K562 (cell line): ENCODE measurements around the gene CHAD. TPM values are rescaled to one million over a fixed set of nuclear protein-coding genes. Genes with fewer than 3 reads are reported as not detected.

Source experiments
- ATAC-seq: fragments of 200-7000 bp; cut with Tn5 transposase; 3 replicates; pipeline ENCODE4 v1.9.1; 2020; ENCODE audit warnings: moderate library complexity
- BruUV-seq: library from RNA; stranded (reverse); fragments of 400-500 nt; replicated peaks from 2 replicates; lab custom pipeline; 2021; lab: Mats Ljungman, UMichigan
- CTCF ChIA-PET: fragments of 300-600 bp; formaldehyde crosslinking; extraction: SDS; loops from one replicate; lab custom pipeline; 2021; ENCODE audit warnings: low intra/inter-chr PET ratio; lab: Yijun Ruan, JAX
- POLR2A ChIA-PET: fragments of 300-600, 350-650 bp; sonication (Branson Sonifier 250); formaldehyde crosslinking; extraction: SDS; loops from one replicate; lab custom pipeline; 2021; ENCODE audit warnings: antibody characterized with exemption, inconsistent platforms; lab: Yijun Ruan, JAX
- DNase-seq, 4 experiments: peaks; one replicate each; pipeline versions ENCODE4 v3.0.0 to v3.0.0-alpha.2; 2011 to 2018; ENCODE audit warnings: low spot score in 3 of 4, mixed read lengths in 3 of 4; ENCODE audit errors: extremely low read depth in 1 of 4
- FAIRE-seq: peaks from 2 replicates; lab custom pipeline; 2011; peaks lifted over from hg19 to GRCh38; lab: Jason Lieb, UNC
- H2AFZ ChIP-seq: 2 replicates; pipeline ENCODE4 v1.6.0; 2011; ENCODE audit warnings: low read depth, low read length, control low read depth, inconsistent platforms
- H3K27ac ChIP-seq: fragments of 200-600 bp; 3 replicates; pipeline ENCODE4 v1.8.0; 2011; ENCODE audit warnings: low read depth, mild to moderate bottlenecking, control low read depth, inconsistent platforms, low read length, moderate library complexity, mixed read lengths; ENCODE audit errors: extremely low read depth
- H3K27me3 ChIP-seq, 2 experiments: fragments of 300-600 bp in 1 of 2; 2 replicates in 1 of 2; 3 replicates in 1 of 2; pipeline versions ENCODE4 v1.6.0 to v1.8.0; 2011; ENCODE audit warnings: inconsistent platforms in 2 of 2, low read length in 2 of 2, mild to moderate bottlenecking in 1 of 2, mixed read lengths in 1 of 2, moderate library complexity in 1 of 2; ENCODE audit not compliant: control insufficient read depth in 2 of 2, insufficient read depth in 2 of 2
- H3K36me3 ChIP-seq: fragments of 300-600 bp; 3 replicates; pipeline ENCODE4 v1.8.0; 2011; ENCODE audit warnings: mild to moderate bottlenecking, low read length, inconsistent platforms; ENCODE audit not compliant: control insufficient read depth, insufficient read depth
- H3K4me1 ChIP-seq, 2 experiments: fragments of 200-600 bp in 1 of 2; replicated peaks in 1 of 2; 2 replicates in 1 of 2; 3 replicates in 1 of 2; pipeline versions ENCODE4 v1.5.1 to v1.8.0; 2011; ENCODE audit warnings: inconsistent platforms in 2 of 2, low read length in 2 of 2, mild to moderate bottlenecking in 1 of 2, mixed read lengths in 1 of 2, moderate library complexity in 1 of 2; ENCODE audit not compliant: control insufficient read depth in 2 of 2, insufficient read depth in 2 of 2
- H3K4me2 ChIP-seq: 2 replicates; pipeline ENCODE4 v1.6.1; 2011; ENCODE audit warnings: low read length, control low read depth, inconsistent platforms, mixed read lengths; ENCODE audit not compliant: insufficient read depth
- H3K4me3 ChIP-seq: fragments of 200-600 bp; sonication (generic), shearing (Covaris generic); 2 replicates; pipeline ENCODE4 v1.5.1; 2016; ENCODE audit warnings: control low read depth, inconsistent platforms
- H3K79me2 ChIP-seq: fragments of 200-600 bp; 3 replicates; pipeline ENCODE4 v1.8.0; 2011; ENCODE audit warnings: low read length, inconsistent platforms; ENCODE audit not compliant: control insufficient read depth, insufficient read depth
- H3K9ac ChIP-seq, 2 experiments: 2 replicates each; pipeline versions ENCODE4 v1.6.0 to v1.6.1; 2011; ENCODE audit warnings: low read depth in 2 of 2, low read length in 2 of 2, control low read depth in 1 of 2, inconsistent platforms in 1 of 2, mild to moderate bottlenecking in 1 of 2, mixed read lengths in 1 of 2; ENCODE audit not compliant: insufficient read depth in 1 of 2
- H3K9me1 ChIP-seq: one replicate; pipeline ENCODE4 v1.6.0; 2011; ENCODE audit warnings: inconsistent platforms, mild to moderate bottlenecking, low read length, moderate library complexity; ENCODE audit not compliant: control insufficient read depth, insufficient read depth
- H3K9me3 ChIP-seq: replicated peaks from 2 replicates; pipeline ENCODE4 v1.5.1; 2011; ENCODE audit warnings: low read depth, low read length, inconsistent platforms; ENCODE audit not compliant: control insufficient read depth, insufficient read depth
- H4K20me1 ChIP-seq: replicated peaks from 2 replicates; pipeline ENCODE4 v1.6.1; 2011; ENCODE audit warnings: low read length, inconsistent platforms, mixed read lengths; ENCODE audit not compliant: control insufficient read depth, insufficient read depth
- BMI1 ChIP-seq: fragments of 150-350 bp; IDR thresholded peaks from 2 replicates; pipeline ENCODE4 v1.6.1; 2014; ENCODE audit warnings: low read length
- CLOCK ChIP-seq: fragments of 250-450 bp; sonication (Bioruptor Pico); IDR thresholded peaks from 2 replicates; pipeline ENCODE4 v1.4.0; 2020; ENCODE audit warnings: mild to moderate bottlenecking, moderate library complexity, borderline replicate concordance
- ESRRA ChIP-seq: fragments of 450-650 bp; IDR thresholded peaks from 2 replicates; pipeline ENCODE4 v1.6.1; 2014; ENCODE audit warnings: low read depth, mild to moderate bottlenecking, moderate library complexity, borderline replicate concordance
- HDAC1 ChIP-seq, 2 experiments: fragments of 450-650 bp; IDR thresholded peaks; 2 replicates each; pipeline ENCODE4 v1.6.1; 2016 to 2017; ENCODE audit warnings: inconsistent platforms in 1 of 2, mild to moderate bottlenecking in 1 of 2, moderate library complexity in 1 of 2
- ID3 ChIP-seq, 2 experiments: fragments of 250-450 bp in 1 of 2; fragments of 450-650 bp in 1 of 2; sonication (Bioruptor Pico) in 1 of 2; IDR thresholded peaks; 2 replicates each; pipeline versions ENCODE4 v1.6.1 to v1.8.0; 2016 to 2021; ENCODE audit warnings: mild to moderate bottlenecking in 2 of 2, moderate library complexity in 2 of 2, missing compliant biosample characterization in 1 of 2, missing genetic modification characterization in 1 of 2
- RBM34 ChIP-seq: fragments of 200-400 bp; formaldehyde crosslinking; IDR thresholded peaks from 2 replicates; pipeline ENCODE4 v1.6.1; 2018; ENCODE audit warnings: low read length, borderline replicate concordance; ENCODE audit not compliant: insufficient read depth
- RUNX1 ChIP-seq: sonication (generic); IDR thresholded peaks from 2 replicates; pipeline ENCODE4 v1.6.1; 2016; ENCODE audit warnings: antibody characterized with exemption, low read depth
- SLC30A9 ChIP-seq: fragments of 250-450 bp; sonication (Bioruptor Pico); IDR thresholded peaks from 2 replicates; pipeline ENCODE4 v1.8.0; 2022; ENCODE audit warnings: mild to moderate bottlenecking, moderate library complexity
- SRSF9 ChIP-seq: fragments of 200-400 bp; formaldehyde crosslinking; IDR thresholded peaks from 2 replicates; pipeline ENCODE4 v1.6.1; 2017; ENCODE audit warnings: low read depth, low read length, borderline replicate concordance
- ZBTB2 ChIP-seq: fragments of 450-650 bp; IDR thresholded peaks from 2 replicates; pipeline ENCODE4 v1.6.1; 2016; ENCODE audit warnings: antibody characterized with exemption
- ZBTB5 ChIP-seq: fragments of 450-650 bp; IDR thresholded peaks from 2 replicates; pipeline ENCODE4 v1.6.1; 2017; ENCODE audit warnings: antibody characterized with exemption
- ZNF274 ChIP-seq: IDR thresholded peaks from 2 replicates; pipeline ENCODE4 v1.6.1; 2011; ENCODE audit warnings: low read depth, mild to moderate bottlenecking, low read length, moderate library complexity, borderline replicate concordance
- ZNF316 ChIP-seq: fragments of 450-650 bp; IDR thresholded peaks from 2 replicates; pipeline ENCODE4 v1.6.1; 2016
- WGBS: fragments of 100-300 bp; shearing (Covaris generic); methylation state at CpG from one replicate; pipeline ENCODE4 v1.1.6; 2016; ENCODE audit warnings: low coverage, mixed read lengths; ENCODE audit not compliant: insufficient coverage; ENCODE audit errors: missing lambda C conversion rate; 5-methylcytosine and 5-hydroxymethylcytosine counted together
- in situ Hi-C: fragments of 300-500 bp; cut with MboI; formaldehyde crosslinking; loops from 4 replicates; pipeline ENCODE4 v1.15.0; 2018; ENCODE audit warnings: inconsistent platforms, mixed read lengths
- intact Hi-C: fragments of 100-400 bp; cut with micrococcal nuclease; formaldehyde crosslinking; loops from 2 replicates; pipeline ENCODE4 v1.14.2; 2022
- polyA plus RNA-seq, 8 experiments: library from polyadenylated mRNA; depleted of rRNA in 4 of 8; stranded (reverse) in 5 of 8; unstranded in 3 of 8; fragments of >200 nt; fragmentation: Nextera tagmentation in 2 of 8; fragmentation: Illumina TruSeq in 1 of 8; extraction: Ambion mirVana in 2 of 8; extraction: Trizol in 1 of 8; gene quantifications; 2 replicates each; pipeline versions ENCODE4 v1.2.1 to v1.2.3, GENCODE V29; 2011 to 2014; ENCODE audit warnings: inconsistent platforms in 1 of 8, missing spikeins in 1 of 8
- total RNA-seq, 7 experiments: library from RNA; depleted of rRNA in 6 of 7; stranded (reverse); fragments of >200 nt in 6 of 7; fragmentation: Illumina TruSeq in 2 of 7; extraction: Trizol in 2 of 7; gene quantifications; 2 replicates each; pipeline versions ENCODE4 v1.2.1 to v1.2.3, GENCODE V29; 2011 to 2021; ENCODE audit warnings: low replicate concordance in 1 of 7

The CHAD gene
- total and polyA plus RNA-seq, 9 of the 15 experiments (the other 6 are each of a cell fraction or from before 2014, with no cell fraction given) = not detected

- BruUV-seq = no TSS peak
- POLR2A ChIA-PET = interaction anchor here (0.6 kb wide), 2 partner anchors 87 to 1060 kb away, joined by 3 to 4 read pairs; no protein-coding TSS in a partner anchor
- TF ChIP-seq ID3 (CRISPR knock-in tag; IDR thresholded peaks at IDR 0.05) = no peak
- no peak for TF ChIP-seq ID3 (tag; IDR thresholded peaks at IDR 0.05)
- no peak for TF ChIP-seq ZNF274
- TF ChIP-seq ZBTB2 = no peak
- no peak for TF ChIP-seq RBM34
- no peak for TF ChIP-seq SLC30A9 (CRISPR knock-in tag)
- TF ChIP-seq HDAC1 (IDR thresholded peaks at IDR 0.05) = no peak
- no peak for TF ChIP-seq RUNX1
- no peak for TF ChIP-seq CLOCK
- no peak for TF ChIP-seq ZNF316
- TF ChIP-seq BMI1 = no peak
- no peak for TF ChIP-seq ZBTB5
- no peak for TF ChIP-seq SRSF9
- TF ChIP-seq ESRRA = no peak
These were observed 26.6 kb upstream of the CHAD start for GRCh38 chr17:50495217-50495823.

More at GRCh38 chr17:50495217-50495823, 26.6 kb upstream of the CHAD start:
- Histone ChIP-seq H3K9me3 (no peaks in the 10 kb centered on the region), H3K27me3 (no peaks in the 10 kb centered on the region; a peak in 1 of 5 replicates), H2AFZ (no peak overlapping the region), H3K4me2 (no peak overlapping the region), H3K36me3 (no peaks in the 10 kb centered on the region), H3K9ac (peak overlapping the region in 1 of 2 experiments; percentile 74; a peak in 2 of 4 replicates), H3K79me2 (no peaks in the 10 kb centered on the region), H3K27ac (no peak overlapping the region), H3K9me1 (no peaks in the 10 kb centered on the region), H3K4me1 (no peaks in the 10 kb centered on the region; a peak in 2 of 5 replicates), H3K4me3 (no peak overlapping the region), H4K20me1 (no peaks in the 10 kb centered on the region)
- in situ Hi-C loops (no loop called here), intact Hi-C loops (no loop called here)
- WGBS = 49% methylated on average over 8 of the region's 8 CpGs
- CTCF ChIA-PET = interaction anchor here (0.7 kb wide), 1 partner anchor 14 kb away, joined by 3 read pairs; no protein-coding TSS in a partner anchor
- peak; percentile 58 for ATAC-seq
- no peak for FAIRE-seq
- DNase-seq = no peak
